ENCODE results near the gene IFIT2. TPM values are rescaled to one million over a fixed set of nuclear protein-coding genes. Genes with fewer than 3 reads are reported as not detected.

The IFIT2 gene
- total and polyA plus RNA-seq, 2 experiments from 2014 or later, result 0.10 TPM; not detected in 1

DNA sequence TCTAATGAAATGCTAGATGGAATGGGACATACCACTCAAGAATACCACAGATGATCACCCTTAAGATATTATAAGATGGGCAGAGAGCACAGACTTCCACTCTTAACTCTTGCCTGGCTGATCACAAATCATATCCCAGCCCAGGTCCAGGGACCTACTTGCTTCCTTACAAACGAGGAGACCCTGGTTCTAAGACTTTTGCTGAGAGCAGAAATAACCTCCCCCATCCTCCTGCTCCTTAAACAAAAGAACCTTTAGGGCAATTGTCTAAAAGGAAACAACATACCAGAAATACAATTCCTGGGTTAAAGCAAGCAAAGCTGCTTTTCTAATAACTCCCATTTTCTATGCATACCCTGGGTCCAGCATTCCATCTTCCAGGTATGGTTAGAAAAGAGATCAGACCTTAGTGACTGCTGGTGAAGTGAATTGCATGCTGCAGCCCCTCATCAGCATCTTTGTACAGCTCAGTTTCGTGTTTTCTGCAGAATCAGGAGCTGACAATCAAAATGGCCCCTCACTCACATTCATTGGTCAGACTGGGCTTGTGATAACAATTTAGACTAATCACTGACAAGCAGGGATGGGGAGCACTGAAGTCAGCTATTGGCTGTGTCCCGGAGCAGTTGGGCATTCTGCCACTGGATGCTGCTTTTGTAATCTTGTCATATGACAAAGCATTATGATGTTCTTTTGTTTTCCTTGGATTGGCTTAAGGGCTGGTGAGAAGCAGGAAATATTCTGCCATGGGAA is 40.5 kb downstream of the IFIT2 start (continued):
- TF ChIP-seq, protein P1, sequence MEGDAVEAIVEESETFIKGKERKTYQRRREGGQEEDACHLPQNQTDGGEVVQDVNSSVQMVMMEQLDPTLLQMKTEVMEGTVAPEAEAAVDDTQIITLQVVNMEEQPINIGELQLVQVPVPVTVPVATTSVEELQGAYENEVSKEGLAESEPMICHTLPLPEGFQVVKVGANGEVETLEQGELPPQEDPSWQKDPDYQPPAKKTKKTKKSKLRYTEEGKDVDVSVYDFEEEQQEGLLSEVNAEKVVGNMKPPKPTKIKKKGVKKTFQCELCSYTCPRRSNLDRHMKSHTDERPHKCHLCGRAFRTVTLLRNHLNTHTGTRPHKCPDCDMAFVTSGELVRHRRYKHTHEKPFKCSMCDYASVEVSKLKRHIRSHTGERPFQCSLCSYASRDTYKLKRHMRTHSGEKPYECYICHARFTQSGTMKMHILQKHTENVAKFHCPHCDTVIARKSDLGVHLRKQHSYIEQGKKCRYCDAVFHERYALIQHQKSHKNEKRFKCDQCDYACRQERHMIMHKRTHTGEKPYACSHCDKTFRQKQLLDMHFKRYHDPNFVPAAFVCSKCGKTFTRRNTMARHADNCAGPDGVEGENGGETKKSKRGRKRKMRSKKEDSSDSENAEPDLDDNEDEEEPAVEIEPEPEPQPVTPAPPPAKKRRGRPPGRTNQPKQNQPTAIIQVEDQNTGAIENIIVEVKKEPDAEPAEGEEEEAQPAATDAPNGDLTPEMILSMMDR (conservative IDR thresholded peaks at IDR 0.05; ENCODE audit: low read depth in 2 of 2), result no peak
- no peak for TF ChIP-seq POLR2AphosphoS5 (IDR thresholded peaks at IDR 0.05; ENCODE audit: low read depth)

DNA sequence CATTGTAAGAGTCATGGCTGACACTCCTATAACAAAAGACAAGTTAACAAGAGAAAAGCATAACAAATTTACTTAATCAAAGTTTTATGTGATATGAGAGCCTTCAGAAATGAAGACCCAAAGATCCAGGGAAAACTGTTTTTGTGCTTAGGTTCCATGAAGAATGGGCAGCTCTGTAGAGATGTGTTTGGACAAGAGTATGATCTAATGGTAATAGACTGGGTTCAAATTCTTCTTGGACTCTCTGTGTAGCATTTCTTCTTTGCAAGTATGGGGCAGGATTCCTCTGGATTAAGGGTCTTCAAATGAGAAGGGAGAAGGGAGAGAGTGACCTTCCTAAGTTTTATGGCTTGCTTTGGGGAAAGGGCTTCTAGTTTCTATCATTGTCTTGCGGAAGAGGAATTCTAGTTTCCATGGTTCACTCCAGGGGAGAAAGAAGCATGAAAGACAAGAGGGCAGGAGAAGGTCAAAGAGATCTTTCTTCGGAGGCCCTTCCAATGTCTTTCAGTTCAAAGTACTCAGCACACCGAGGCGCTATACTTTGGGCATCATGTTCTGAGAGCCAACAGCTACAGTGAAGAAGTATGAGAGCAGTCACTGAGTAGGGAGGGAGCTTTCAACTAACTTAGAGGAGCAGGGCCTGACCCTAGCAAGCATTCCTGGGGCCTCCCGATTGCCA is 41.4 kb downstream of the IFIT2 start:
- H3K36me3 Mint-ChIP-seq (ENCODE audit: low read depth), result no peaks in the 10 kb centered on the region
- Histone ChIP-seq H3K27me3 (ENCODE audit: insufficient read depth) (no peaks in the 10 kb centered on the region), H3K4me3 (no peak overlapping the region), H3K9me2 (ENCODE audit: insufficient read depth) (peaks cover 10% of the 10 kb centered on the region), H3K36me3 (ENCODE audit: insufficient read depth) (no peaks in the 10 kb centered on the region), H3K4me2 (no peak overlapping the region), H3K27ac (ENCODE audit: low read depth) (no peak overlapping the region), H3F3A (replicated peaks; ENCODE audit: low read depth) (no peaks in the 10 kb centered on the region), H2AFZ (0 out of 2 replicates have a peak overlapping the region, but pooled peaks have one; percentile 19), H4K20me1 (replicated peaks; ENCODE audit: insufficient read depth) (no peaks in the 10 kb centered on the region), H3K4me1 (ENCODE audit: insufficient read depth) (peaks cover 29% of the 10 kb centered on the region), H3K79me2 (replicated peaks; ENCODE audit: insufficient read depth) (no peaks in the 10 kb centered on the region)
- H3K4me1 Mint-ChIP-seq, result peaks cover 46% of the 10 kb centered on the region
- TF ChIP-seq, protein P2, sequence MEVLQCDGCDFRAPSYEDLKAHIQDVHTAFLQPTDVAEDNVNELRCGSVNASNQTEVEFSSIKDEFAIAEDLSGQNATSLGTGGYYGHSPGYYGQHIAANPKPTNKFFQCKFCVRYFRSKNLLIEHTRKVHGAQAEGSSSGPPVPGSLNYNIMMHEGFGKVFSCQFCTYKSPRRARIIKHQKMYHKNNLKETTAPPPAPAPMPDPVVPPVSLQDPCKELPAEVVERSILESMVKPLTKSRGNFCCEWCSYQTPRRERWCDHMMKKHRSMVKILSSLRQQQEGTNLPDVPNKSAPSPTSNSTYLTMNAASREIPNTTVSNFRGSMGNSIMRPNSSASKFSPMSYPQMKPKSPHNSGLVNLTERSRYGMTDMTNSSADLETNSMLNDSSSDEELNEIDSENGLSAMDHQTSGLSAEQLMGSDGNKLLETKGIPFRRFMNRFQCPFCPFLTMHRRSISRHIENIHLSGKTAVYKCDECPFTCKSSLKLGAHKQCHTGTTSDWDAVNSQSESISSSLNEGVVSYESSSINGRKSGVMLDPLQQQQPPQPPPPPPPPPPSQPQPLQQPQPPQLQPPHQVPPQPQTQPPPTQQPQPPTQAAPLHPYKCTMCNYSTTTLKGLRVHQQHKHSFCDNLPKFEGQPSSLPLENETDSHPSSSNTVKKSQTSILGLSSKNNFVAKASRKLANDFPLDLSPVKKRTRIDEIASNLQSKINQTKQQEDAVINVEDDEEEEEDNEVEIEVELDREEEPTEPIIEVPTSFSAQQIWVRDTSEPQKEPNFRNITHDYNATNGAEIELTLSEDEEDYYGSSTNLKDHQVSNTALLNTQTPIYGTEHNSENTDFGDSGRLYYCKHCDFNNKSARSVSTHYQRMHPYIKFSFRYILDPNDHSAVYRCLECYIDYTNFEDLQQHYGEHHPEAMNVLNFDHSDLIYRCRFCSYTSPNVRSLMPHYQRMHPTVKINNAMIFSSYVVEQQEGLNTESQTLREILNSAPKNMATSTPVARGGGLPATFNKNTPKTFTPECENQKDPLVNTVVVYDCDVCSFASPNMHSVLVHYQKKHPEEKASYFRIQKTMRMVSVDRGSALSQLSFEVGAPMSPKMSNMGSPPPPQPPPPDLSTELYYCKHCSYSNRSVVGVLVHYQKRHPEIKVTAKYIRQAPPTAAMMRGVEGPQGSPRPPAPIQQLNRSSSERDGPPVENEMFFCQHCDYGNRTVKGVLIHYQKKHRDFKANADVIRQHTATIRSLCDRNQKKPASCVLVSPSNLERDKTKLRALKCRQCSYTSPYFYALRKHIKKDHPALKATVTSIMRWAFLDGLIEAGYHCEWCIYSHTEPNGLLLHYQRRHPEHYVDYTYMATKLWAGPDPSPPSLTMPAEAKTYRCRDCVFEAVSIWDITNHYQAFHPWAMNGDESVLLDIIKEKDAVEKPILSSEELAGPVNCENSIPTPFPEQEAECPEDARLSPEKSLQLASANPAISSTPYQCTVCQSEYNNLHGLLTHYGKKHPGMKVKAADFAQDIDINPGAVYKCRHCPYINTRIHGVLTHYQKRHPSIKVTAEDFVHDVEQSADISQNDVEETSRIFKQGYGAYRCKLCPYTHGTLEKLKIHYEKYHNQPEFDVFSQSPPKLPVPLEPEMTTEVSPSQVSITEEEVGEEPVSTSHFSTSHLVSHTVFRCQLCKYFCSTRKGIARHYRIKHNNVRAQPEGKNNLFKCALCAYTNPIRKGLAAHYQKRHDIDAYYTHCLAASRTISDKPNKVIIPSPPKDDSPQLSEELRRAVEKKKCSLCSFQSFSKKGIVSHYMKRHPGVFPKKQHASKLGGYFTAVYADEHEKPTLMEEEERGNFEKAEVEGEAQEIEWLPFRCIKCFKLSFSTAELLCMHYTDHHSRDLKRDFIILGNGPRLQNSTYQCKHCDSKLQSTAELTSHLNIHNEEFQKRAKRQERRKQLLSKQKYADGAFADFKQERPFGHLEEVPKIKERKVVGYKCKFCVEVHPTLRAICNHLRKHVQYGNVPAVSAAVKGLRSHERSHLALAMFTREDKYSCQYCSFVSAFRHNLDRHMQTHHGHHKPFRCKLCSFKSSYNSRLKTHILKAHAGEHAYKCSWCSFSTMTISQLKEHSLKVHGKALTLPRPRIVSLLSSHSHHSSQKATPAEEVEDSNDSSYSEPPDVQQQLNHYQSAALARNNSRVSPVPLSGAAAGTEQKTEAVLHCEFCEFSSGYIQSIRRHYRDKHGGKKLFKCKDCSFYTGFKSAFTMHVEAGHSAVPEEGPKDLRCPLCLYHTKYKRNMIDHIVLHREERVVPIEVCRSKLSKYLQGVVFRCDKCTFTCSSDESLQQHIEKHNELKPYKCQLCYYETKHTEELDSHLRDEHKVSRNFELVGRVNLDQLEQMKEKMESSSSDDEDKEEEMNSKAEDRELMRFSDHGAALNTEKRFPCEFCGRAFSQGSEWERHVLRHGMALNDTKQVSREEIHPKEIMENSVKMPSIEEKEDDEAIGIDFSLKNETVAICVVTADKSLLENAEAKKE (CRISPR knock-in tag; IDR thresholded peaks at IDR 0.05), result peak; percentile 77; the same call in 1 of the 2 replicates
- TF ChIP-seq, protein P1 (conservative IDR thresholded peaks at IDR 0.05; ENCODE audit: low read depth in 2 of 2), result no peak
- DNase-seq (ENCODE audit: low spot score) (no peak), ATAC-seq (peak; percentile 29)
- no peaks in the 10 kb centered on the region for H3K27me3 Mint-ChIP-seq (ENCODE audit: insufficient read depth, low read depth, poor library complexity)
- H3K4me3 Mint-ChIP-seq, result no peak overlapping the region
- no peaks in the 10 kb centered on the region for H3K9me3 Mint-ChIP-seq
- H3K27ac Mint-ChIP-seq, result peak overlapping the region; percentile 34; the same call in 1 of the 2 replicates

Data from GM23338 (cell line).